Loucy (cell line): Measurements from ENCODE around the gene SDCBP2.

Experiments used
- H2AFZ ChIP-seq: fragments of 200-600 bp; sonication (generic); 2 replicates; pipeline ENCODE4 v1.6.0; 2016; ENCODE audit warnings: antibody characterized with exemption, mild to moderate bottlenecking, low read length, moderate library complexity
- H3F3A ChIP-seq: fragments of 200-600 bp; 2 replicates; pipeline ENCODE4 v1.6.0; 2016; ENCODE audit warnings: antibody characterized with exemption, low read depth, mild to moderate bottlenecking
- H3K27me3 ChIP-seq: fragments of 200-600 bp; sonication (generic); 2 replicates; pipeline ENCODE4 v1.6.1; 2014; ENCODE audit warnings: low read length, mild to moderate bottlenecking; ENCODE audit not compliant: insufficient read depth, poor library complexity, severe bottlenecking
- H3K36me3 ChIP-seq: fragments of 200-600 bp; sonication (generic); 2 replicates; pipeline ENCODE4 v1.6.1; 2016; ENCODE audit warnings: low read length; ENCODE audit not compliant: insufficient read depth
- H3K4me1 ChIP-seq: fragments of 200-600 bp; sonication (generic); 2 replicates; pipeline ENCODE4 v1.5.1; 2014; ENCODE audit warnings: low read length, mild to moderate bottlenecking; ENCODE audit not compliant: insufficient read depth, poor library complexity, severe bottlenecking
- H3K4me2 ChIP-seq: fragments of 200-600 bp; sonication (generic); 2 replicates; pipeline ENCODE4 v1.6.0; 2014; ENCODE audit warnings: antibody characterized with exemption, low read length, low read depth, mild to moderate bottlenecking; ENCODE audit not compliant: poor library complexity, severe bottlenecking
- H3K4me3 ChIP-seq: fragments of 200-600 bp; sonication (generic); 2 replicates; pipeline ENCODE4 v1.5.1; 2014; ENCODE audit warnings: low read length, mild to moderate bottlenecking, mixed read lengths; ENCODE audit not compliant: poor library complexity, severe bottlenecking
- H3K79me2 ChIP-seq: fragments of 200-600 bp; sonication (generic); 2 replicates; pipeline ENCODE4 v1.6.1; 2014; ENCODE audit warnings: low read length; ENCODE audit not compliant: insufficient read depth
- H3K9ac ChIP-seq: fragments of 200-600 bp; sonication (generic); 2 replicates; pipeline ENCODE4 v1.6.0; 2014; ENCODE audit warnings: mild to moderate bottlenecking, low read depth, low read length, moderate library complexity; ENCODE audit not compliant: poor library complexity, severe bottlenecking
- H3K9me2 ChIP-seq: fragments of 200-600 bp; sonication (generic); replicated peaks from 2 replicates; pipeline ENCODE4 v1.6.1; 2016; ENCODE audit warnings: low read depth, low read length, mixed read lengths
- H3K9me3 ChIP-seq: fragments of 200-600 bp; sonication (generic); 2 replicates; pipeline ENCODE4 v1.6.1; 2014; ENCODE audit warnings: mild to moderate bottlenecking, antibody characterized with exemption, low read length, low read depth; ENCODE audit not compliant: insufficient read depth
- H4K20me1 ChIP-seq: fragments of 200-600 bp; sonication (generic); 2 replicates; pipeline ENCODE4 v1.6.0; 2014; ENCODE audit warnings: antibody characterized with exemption, low read length, mild to moderate bottlenecking; ENCODE audit not compliant: insufficient read depth, poor library complexity, severe bottlenecking
- EZH2phosphoT487 ChIP-seq: fragments of 200-600 bp; IDR thresholded peaks from 2 replicates; pipeline ENCODE4 v1.6.1; 2018; ENCODE audit warnings: antibody characterized with exemption, mild to moderate bottlenecking, moderate library complexity, borderline replicate concordance
- TF ChIP-seq, protein P1 (sequence below): fragments of 200-600 bp; sonication (generic); conservative IDR thresholded peaks from 2 replicates; pipeline ENCODE4 v1.5.1; 2014; ENCODE audit warnings: mild to moderate bottlenecking, antibody characterized with exemption, low read length

The SDCBP2 gene

GRCh38 chr20:1319051-1319450, 9.9 kb downstream of the SDCBP2 start:
- Histone ChIP-seq H3K79me2 (no peaks in the 10 kb centered on the region), H3K9me3 (no peaks in the 10 kb centered on the region), H3K27me3 (no peaks in the 10 kb centered on the region), H3K4me2 (no peak overlapping the region), H3K9me2 (no peaks in the 10 kb centered on the region), H4K20me1 (no peaks in the 10 kb centered on the region), H3K36me3 (no peaks in the 10 kb centered on the region), H3K4me3 (no peak overlapping the region), H3K9ac (no peak overlapping the region), H2AFZ (no peak overlapping the region), H3F3A (no peaks in the 10 kb centered on the region), H3K4me1 (peaks cover 5% of the 10 kb centered on the region)
- TF ChIP-seq, protein P1, sequence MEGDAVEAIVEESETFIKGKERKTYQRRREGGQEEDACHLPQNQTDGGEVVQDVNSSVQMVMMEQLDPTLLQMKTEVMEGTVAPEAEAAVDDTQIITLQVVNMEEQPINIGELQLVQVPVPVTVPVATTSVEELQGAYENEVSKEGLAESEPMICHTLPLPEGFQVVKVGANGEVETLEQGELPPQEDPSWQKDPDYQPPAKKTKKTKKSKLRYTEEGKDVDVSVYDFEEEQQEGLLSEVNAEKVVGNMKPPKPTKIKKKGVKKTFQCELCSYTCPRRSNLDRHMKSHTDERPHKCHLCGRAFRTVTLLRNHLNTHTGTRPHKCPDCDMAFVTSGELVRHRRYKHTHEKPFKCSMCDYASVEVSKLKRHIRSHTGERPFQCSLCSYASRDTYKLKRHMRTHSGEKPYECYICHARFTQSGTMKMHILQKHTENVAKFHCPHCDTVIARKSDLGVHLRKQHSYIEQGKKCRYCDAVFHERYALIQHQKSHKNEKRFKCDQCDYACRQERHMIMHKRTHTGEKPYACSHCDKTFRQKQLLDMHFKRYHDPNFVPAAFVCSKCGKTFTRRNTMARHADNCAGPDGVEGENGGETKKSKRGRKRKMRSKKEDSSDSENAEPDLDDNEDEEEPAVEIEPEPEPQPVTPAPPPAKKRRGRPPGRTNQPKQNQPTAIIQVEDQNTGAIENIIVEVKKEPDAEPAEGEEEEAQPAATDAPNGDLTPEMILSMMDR = no peak
- no peak for TF ChIP-seq EZH2phosphoT487

DNA sequence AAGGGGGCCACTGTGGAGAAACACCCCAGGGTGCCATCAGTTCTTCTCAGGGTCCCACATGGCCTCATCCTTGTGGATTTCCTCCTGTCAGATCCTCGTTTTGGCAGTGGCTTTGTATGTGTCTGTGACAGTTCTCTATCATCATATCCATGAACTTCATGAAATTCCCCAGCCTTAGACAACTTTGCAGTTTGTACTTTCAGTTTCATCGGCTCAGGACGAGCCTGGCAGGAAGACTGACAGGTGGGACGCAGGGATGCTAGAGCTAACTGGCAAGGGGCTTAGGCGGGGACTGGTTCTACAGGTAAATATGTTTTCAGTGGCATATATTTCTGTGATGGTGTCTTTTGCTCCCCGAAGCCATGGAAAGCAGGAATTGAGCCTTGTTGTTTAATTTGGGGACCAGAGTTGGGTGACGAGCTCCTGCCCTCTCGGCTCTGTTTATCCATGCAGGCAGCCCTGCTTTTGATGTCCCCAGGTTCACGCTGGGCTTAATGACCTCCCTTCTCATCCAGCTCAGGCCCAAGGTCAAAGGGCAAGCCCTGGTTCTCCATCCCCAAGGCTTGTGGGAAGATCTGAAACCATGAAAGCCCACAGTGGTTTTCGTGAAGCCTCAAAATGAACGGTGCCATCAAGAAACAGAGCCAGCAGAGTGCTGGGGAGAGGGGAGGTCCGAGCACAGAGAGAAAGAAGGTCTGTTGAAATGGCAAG, 11.2 kb downstream of the SDCBP2 start:
- no peaks in the 10 kb centered on the region for H3K36me3 ChIP-seq
- H3K9ac ChIP-seq = no peak overlapping the region
- no peaks in the 10 kb centered on the region for H4K20me1 ChIP-seq
- H3K79me2 ChIP-seq = no peaks in the 10 kb centered on the region
- H3K4me3 ChIP-seq = no peak overlapping the region
- H3F3A ChIP-seq = no peaks in the 10 kb centered on the region
- H2AFZ ChIP-seq = no peak overlapping the region
- H3K9me3 ChIP-seq = no peaks in the 10 kb centered on the region
- no peak overlapping the region for H3K4me2 ChIP-seq
- no peaks in the 10 kb centered on the region for H3K27me3 ChIP-seq
- H3K9me2 ChIP-seq = no peaks in the 10 kb centered on the region
- TF ChIP-seq, protein P1 = no peak
- TF ChIP-seq EZH2phosphoT487 = no peak
- H3K4me1 ChIP-seq = peaks cover 6% of the 10 kb centered on the region

DNA sequence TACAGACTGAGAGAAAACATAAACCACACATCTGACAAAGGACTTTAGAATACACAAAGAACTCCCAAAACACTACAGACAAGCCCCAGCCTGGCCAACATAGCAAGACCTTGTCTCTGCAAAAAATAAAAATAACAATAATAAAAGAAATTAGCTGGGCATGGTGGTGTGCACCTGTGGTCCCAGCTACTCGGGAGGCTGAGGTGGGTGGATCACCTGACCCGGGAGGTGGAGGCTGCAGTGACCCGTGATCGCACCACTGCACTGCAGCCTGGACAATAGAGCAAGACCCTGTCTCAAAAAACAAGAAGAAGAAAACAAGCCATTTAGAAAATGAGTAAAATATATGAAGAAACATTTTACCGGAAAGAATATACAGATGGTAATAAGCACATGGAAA, 13.1 kb downstream of the SDCBP2 start:
- Histone ChIP-seq H3K4me2 (no peak overlapping the region), H3K27me3 (no peaks in the 10 kb centered on the region), H3K9me3 (no peaks in the 10 kb centered on the region), H3K36me3 (no peaks in the 10 kb centered on the region), H3K9me2 (no peaks in the 10 kb centered on the region), H3F3A (no peaks in the 10 kb centered on the region), H3K4me1 (peaks cover 5% of the 10 kb centered on the region), H3K4me3 (no peak overlapping the region), H3K79me2 (no peaks in the 10 kb centered on the region), H4K20me1 (no peaks in the 10 kb centered on the region), H2AFZ (no peak overlapping the region), H3K9ac (no peak overlapping the region)
- no peak for TF ChIP-seq EZH2phosphoT487
- TF ChIP-seq, protein P1 = no peak
